SU-DHL-6 (cell line): Measurements from ENCODE around the gene ECHDC3.

ENCODE experiments used
- CTCF ChIP-seq: fragments of 200-600 bp; sonication (generic); IDR thresholded peaks from one replicate; pipeline ENCODE4 v1.5.1; 2017; ENCODE audit warnings: antibody characterized with exemption, mild to moderate bottlenecking, low read length, moderate library complexity; ENCODE audit not compliant: insufficient read depth, poor library complexity, severe bottlenecking
- EZH2phosphoT487 ChIP-seq: fragments of 200-600 bp; sonication (generic), shearing (Covaris generic); conservative IDR thresholded peaks from 2 replicates; pipeline ENCODE4 v1.6.1; 2018; ENCODE audit warnings: mild to moderate bottlenecking, antibody characterized with exemption, low read length, moderate library complexity, mixed read lengths

- TF ChIP-seq CTCF (no peak), EZH2phosphoT487 (no peak)
Measured at GRCh38 chr10:11702264-11702663, 39.9 kb upstream of the ECHDC3 start.
